Stomach smooth muscle (tissue), 2 donors: Measurements from ENCODE around the gene NDUFA13.

ENCODE experiments used
- H3K27ac ChIP-seq: one replicate; pipeline ENCODE4 v1.7.0; 2013; ENCODE audit warnings: mild to moderate bottlenecking, low read length, inconsistent platforms
- H3K27me3 ChIP-seq, 2 donors: one replicate each; pipeline ENCODE4 v1.7.0; 2013; ENCODE audit warnings: low read length in 2 of 2; ENCODE audit not compliant: insufficient read depth in 2 of 2, control insufficient read depth in 1 of 2
- H3K36me3 ChIP-seq, 2 donors: one replicate each; pipeline ENCODE4 v1.7.0; 2013; ENCODE audit warnings: low read length in 2 of 2; ENCODE audit not compliant: control insufficient read depth in 2 of 2, insufficient read depth in 2 of 2
- H3K4me1 ChIP-seq: one replicate; pipeline ENCODE4 v1.7.0; 2013; ENCODE audit warnings: low read length; ENCODE audit not compliant: control insufficient read depth, insufficient read depth
- H3K4me3 ChIP-seq, 2 donors: one replicate each; pipeline ENCODE4 v1.7.0; 2013; ENCODE audit warnings: low read length in 2 of 2
- H3K9ac ChIP-seq, 2 donors: one replicate each; pipeline ENCODE4 v1.7.0; 2013; ENCODE audit warnings: low read length in 2 of 2, mild to moderate bottlenecking in 1 of 2
- H3K9me3 ChIP-seq, 2 donors: one replicate each; pipeline ENCODE4 v1.7.0; 2013; ENCODE audit warnings: low read length in 2 of 2; ENCODE audit not compliant: control insufficient read depth in 2 of 2
- donor health status: healthy.
- donor health status: Pancreatic carcinoma.

NDUFA13 gene

DNA sequence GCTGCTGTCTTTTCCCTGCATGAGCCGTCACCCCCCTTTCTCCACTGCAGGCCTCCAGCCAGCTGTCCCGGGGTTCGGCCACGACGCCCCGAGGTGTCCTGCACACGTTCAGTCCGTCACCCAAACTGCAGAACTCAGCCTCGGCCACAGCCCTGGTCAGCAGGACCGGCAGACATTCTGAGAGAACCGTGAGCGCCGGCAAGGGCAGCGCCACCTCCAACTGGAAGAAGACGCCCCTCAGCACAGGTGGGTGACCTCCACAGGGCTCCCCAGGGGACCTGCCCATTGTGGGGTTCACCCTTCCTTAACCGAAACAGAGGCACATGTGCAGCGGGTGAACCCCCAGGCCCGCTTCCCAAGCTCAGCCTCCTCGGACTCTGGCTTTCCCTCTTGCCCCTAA, 13.7 kb upstream of the NDUFA13 start:
- Histone ChIP-seq H3K4me3 (no peak overlapping the region), H3K9ac (no peak overlapping the region), H3K27me3 (no peaks in the 10 kb centered on the region), H3K27ac (no peak overlapping the region), H3K4me1 (peaks cover 8% of the 10 kb centered on the region), H3K36me3 (peaks cover 39 to 47% of the 10 kb centered on the region in 2 donors), H3K9me3 (no peaks in the 10 kb centered on the region)

DNA sequence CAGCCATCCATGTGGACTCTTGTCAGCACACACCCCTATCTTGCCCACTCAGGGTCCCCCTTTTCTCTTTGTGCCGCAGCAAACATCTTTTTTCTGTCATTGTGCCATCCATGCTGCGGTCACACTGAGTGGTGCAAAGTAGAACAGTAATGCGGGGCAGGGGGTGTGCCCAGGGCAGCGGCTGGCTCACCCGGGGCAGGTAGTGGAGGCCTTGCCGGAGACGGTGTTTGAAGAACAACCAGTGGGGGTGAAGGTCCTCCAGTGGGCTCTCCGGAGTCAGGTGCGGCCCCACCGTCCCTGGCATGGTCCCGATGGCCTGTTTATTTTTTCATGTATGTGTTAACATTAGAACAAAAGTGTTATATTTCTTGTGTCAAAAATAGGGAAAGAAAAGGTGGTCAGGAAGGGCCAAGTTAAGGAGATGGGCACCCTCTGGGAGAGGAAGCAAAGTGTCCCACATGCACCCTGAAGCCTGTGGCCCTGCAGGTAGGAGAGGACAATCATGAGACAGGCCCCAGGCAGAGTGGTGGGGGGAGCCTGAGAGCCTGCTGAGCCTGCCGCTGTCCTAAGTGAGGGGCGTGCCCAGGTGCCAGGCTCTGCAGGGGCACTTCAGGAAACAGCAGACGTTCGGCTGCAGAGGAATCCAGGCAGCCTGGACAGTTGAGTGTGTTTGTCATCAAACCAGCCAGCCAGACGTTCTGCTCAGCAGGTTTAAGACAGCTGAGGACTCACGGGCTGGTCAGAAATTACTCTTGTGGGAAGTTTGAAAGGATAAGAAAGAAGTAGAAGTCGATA, 13.0 kb upstream of the NDUFA13 start:
- H3K4me3 ChIP-seq = no peak overlapping the region
- no peak overlapping the region for H3K27ac ChIP-seq
- H3K27me3 ChIP-seq = no peaks in the 10 kb centered on the region
- H3K9ac ChIP-seq = no peak overlapping the region
- peaks cover 43% of the 10 kb centered on the region in 2 donors for H3K36me3 ChIP-seq
- H3K9me3 ChIP-seq = no peaks in the 10 kb centered on the region
- H3K4me1 ChIP-seq = peaks cover 8% of the 10 kb centered on the region

DNA sequence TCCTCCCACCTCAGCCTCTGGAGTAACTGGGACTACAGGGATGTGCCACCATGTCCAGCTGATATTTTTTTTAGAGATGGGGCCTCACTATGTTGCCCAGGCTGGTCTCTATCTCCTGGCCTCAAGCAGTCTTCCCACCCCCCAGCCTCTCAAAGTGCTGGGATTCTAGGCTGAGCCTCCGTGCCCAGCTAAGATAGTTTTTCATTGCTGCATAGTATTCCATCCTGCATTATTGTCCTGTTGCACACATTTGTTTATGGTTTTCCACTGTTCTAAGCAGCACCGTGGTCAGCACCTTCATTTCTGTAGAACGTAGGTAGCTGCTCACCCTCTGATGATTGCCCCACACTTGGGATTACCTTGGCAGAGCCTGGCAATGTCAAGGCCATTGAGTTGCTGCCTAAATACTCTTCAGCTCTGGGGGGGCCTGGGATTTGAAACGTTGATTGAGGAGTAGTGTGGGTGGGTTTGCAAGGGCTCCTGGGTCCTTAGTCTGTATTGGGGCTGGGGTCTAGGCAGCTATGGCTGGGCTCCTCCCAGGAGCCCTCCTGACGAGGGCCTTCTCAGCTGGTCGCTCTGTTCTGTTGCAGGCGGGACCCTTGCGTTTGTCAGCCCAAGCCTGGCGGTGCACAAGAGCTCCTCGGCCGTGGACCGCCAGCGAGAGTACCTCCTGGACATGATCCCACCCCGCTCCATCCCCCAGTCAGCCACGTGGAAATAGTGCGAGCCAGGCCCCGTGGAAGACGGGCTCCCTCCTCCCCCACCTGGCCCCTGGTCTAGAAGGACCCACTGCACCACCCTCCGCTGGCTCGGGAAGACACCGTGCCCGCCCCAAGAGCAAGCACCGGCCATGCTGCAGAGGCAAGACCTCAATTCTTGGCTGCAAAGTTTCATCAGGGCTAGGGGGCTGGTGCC, 11.0 kb upstream of the NDUFA13 start:
- peaks cover 8% of the 10 kb centered on the region for H3K4me1 ChIP-seq
- H3K9ac ChIP-seq = no peak overlapping the region
- no peak overlapping the region for H3K4me3 ChIP-seq
- no peak overlapping the region for H3K27ac ChIP-seq
- no peaks in the 10 kb centered on the region for H3K9me3 ChIP-seq
- H3K27me3 ChIP-seq = no peaks in the 10 kb centered on the region
- peaks cover 26 to 34% of the 10 kb centered on the region in 2 donors for H3K36me3 ChIP-seq

DNA sequence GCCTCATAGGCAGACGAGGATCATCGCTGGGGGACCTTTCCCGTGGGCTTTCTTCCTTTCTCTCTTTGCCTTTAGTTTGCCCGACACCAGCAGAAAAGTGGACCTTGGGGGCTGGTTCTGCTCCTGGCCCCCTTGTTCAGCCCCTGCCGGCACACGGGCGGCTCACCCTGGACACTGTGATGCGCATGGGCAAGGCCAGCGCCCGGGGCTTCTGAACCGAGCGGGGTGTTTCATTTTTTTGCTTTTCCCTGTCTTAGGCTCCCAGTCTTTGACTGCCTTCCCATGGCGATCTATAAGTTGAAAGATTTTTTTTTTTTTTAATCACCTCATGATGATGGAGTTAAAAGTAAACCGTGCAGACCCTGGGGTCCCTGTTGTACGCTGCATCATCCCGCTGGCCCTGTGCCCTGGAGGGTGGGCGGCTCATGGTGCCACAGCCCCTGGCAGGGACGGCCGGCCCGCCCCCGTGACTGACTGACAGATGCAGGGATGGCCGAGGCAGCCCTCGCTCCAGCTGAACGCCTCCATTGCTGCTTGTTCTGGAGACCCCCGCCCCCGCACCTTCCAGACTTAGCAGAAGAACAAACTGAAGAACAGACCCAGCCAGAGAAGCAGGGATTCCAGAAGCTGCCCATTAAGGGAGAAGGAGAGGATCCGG, 10.2 kb upstream of the NDUFA13 start:
- Histone ChIP-seq H3K9ac (no peak overlapping the region), H3K4me3 (no peak overlapping the region), H3K27ac (no peak overlapping the region), H3K4me1 (peaks cover 8% of the 10 kb centered on the region), H3K9me3 (no peaks in the 10 kb centered on the region), H3K36me3 (peaks cover 21 to 28% of the 10 kb centered on the region in 2 donors), H3K27me3 (no peaks in the 10 kb centered on the region)

DNA sequence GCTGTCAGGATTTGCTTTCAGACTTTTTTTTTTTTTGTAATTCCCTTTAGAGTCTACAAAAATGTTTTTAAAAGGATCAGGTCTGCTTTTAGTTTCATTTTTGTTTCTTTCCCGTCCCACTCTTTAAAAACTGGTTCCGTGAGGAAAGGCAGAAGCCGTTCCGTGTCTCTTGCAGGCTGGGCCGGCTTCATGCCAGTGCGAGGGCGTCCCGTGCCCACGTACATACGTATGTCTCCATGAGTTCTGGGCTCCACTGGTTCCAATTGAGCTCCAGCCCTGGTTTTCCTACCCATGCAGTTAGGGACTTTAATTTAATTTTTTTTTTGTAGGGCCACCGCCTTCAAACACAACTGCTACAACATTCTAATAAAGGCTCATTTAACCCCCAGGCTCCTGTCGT, 9.4 kb upstream of the NDUFA13 start:
- Histone ChIP-seq H3K4me1 (peaks cover 8% of the 10 kb centered on the region), H3K4me3 (no peak overlapping the region), H3K27ac (no peak overlapping the region), H3K9ac (no peak overlapping the region), H3K27me3 (no peaks in the 10 kb centered on the region), H3K9me3 (no peaks in the 10 kb centered on the region), H3K36me3 (peaks cover 15 to 28% of the 10 kb centered on the region in 2 donors)

DNA sequence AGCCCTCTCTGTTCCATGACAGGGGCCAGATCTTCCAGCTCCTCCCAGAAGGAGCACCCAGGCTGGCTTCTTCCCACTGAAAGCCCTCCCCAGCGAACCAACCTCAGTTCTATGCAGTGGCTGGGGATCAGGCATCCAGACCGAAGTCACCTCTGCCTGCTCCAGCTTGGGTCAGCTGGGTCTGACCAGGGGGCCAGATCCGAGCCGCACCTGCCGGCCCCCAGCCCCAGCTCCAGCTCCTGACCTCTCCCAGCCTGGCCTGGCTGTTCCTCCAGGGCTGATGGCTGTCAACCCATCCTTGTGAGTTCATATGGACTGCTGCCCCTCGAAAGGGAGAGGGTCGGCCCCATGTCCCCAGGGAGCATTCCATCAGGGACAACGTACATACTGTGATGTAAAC, 8.7 kb upstream of the NDUFA13 start:
- Histone ChIP-seq H3K36me3 (peaks cover 11 to 21% of the 10 kb centered on the region in 2 donors), H3K4me1 (peaks cover 8% of the 10 kb centered on the region), H3K9me3 (no peaks in the 10 kb centered on the region), H3K4me3 (no peak overlapping the region), H3K27me3 (no peaks in the 10 kb centered on the region), H3K27ac (no peak overlapping the region), H3K9ac (no peak overlapping the region)

DNA sequence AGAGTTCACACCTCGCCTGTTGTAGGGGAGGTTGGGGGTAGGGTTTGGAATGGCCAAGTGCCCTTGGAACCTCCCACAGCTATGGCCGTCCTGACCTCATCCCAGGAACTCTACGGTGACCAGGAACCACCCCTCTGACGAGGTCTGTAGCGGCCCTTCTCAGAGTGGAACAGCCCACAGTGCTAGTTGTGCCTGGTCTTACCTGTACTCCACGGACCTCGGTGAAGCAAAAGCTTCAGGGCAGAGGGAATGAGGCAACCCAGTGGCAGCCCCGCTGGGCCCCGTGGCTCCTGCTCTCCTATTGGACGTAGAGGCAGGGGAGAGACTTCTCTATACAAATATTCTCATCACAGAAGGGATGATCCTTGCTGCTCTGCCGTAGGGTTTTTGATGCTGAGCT, 7.8 kb upstream of the NDUFA13 start:
- Histone ChIP-seq H3K9ac (no peak overlapping the region), H3K4me3 (no peak overlapping the region), H3K27ac (no peak overlapping the region), H3K4me1 (peaks cover 5% of the 10 kb centered on the region), H3K9me3 (no peaks in the 10 kb centered on the region), H3K36me3 (peaks cover 8 to 15% of the 10 kb centered on the region in 2 donors), H3K27me3 (no peaks in the 10 kb centered on the region)

DNA sequence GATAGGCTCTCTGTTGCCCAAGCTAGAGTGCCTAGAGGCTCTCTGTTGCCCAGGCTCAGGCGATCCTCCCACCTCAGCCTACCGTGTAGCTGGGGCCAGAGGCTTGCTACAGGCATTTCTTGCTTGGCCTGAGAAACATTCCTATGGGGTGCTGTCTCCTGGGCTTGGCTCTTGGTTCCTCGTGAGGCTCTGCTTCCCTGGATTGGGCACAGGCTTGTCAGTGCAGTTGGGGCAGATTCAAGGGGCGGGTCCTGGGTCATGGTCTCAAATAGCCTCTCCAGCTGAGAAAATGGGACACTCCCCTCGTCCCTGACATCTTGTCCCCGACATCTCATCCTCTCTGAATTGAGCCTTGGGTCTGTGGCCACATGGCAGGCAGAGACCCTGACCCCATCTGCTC, 5.6 kb upstream of the NDUFA13 start:
- Histone ChIP-seq H3K27ac (no peak overlapping the region), H3K4me3 (no peak overlapping the region), H3K36me3 (peaks cover 5% of the 10 kb centered on the region in 2 donors), H3K9me3 (no peaks in the 10 kb centered on the region), H3K4me1 (peaks cover 7% of the 10 kb centered on the region), H3K9ac (no peak overlapping the region), H3K27me3 (no peaks in the 10 kb centered on the region)

DNA sequence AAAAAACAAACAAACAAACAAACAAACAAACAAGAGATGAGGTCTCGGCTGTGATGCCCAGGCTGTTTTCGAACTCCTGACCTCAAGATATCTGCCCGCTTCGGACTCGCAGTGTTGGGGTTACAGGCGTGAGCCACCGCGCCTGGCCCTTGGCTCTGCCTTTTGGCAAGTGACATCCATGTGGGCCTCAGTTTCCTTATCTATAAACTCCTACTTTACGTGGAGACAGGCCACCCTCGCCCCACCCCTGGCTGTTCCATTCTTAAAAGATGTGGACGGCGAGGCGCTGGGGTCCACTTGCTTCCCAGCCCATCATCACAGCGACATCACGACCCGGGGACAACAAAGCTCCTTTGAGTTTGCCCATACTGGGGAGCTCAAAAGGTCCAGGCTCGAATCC, 2.3 kb upstream of the NDUFA13 start:
- no peaks in the 10 kb centered on the region for H3K36me3 ChIP-seq
- H3K27me3 ChIP-seq = no peaks in the 10 kb centered on the region
- peaks cover 24% of the 10 kb centered on the region for H3K4me1 ChIP-seq
- peak overlapping the region; percentile 42 to 65 for H3K9ac ChIP-seq
- no peak overlapping the region for H3K27ac ChIP-seq
- no peaks in the 10 kb centered on the region for H3K9me3 ChIP-seq
- H3K4me3 ChIP-seq = peak overlapping the region; percentile 67 to 68

DNA sequence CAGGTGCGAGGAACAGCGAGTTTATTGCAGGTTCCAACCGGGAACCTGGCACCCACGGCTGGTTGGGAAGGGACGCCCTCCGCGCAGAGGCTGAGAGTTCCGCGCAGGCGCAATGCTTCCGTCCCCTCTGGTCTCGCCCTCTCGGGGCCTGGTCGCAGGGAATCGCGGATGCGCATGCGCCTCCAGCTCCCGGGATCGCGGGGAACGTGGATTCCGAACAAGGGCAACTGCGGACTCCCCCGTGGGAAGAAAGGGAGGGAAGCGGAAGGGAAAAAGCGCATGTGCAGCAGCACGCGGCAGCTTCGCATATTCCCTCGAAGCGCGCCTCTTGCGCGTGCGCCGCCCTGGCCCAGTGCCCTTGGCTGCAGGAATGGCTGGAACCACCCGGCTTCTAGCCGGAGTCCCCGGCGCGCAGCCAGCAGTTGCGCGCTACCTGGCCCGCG, 1.8 kb upstream of the NDUFA13 start:
- peak overlapping the region; percentile 67 to 68 for H3K4me3 ChIP-seq
- H3K27ac ChIP-seq = no peak overlapping the region
- H3K9ac ChIP-seq = peak overlapping the region; percentile 42 to 65
- H3K36me3 ChIP-seq = peaks cover 0 to under 1% of the 10 kb centered on the region in 2 donors
- no peaks in the 10 kb centered on the region for H3K9me3 ChIP-seq
- peaks cover 27% of the 10 kb centered on the region for H3K4me1 ChIP-seq
- no peaks in the 10 kb centered on the region for H3K27me3 ChIP-seq
